GM18861 (cell line): Measurements from ENCODE around the gene SND1.

Source experiments
- ATAC-seq: cut with Tn5 transposase; IDR thresholded peaks from one replicate; pipeline ENCODE4 v1.9.1; 2021; ENCODE audit not compliant: unreplicated experiment

The SND1 gene

DNA sequence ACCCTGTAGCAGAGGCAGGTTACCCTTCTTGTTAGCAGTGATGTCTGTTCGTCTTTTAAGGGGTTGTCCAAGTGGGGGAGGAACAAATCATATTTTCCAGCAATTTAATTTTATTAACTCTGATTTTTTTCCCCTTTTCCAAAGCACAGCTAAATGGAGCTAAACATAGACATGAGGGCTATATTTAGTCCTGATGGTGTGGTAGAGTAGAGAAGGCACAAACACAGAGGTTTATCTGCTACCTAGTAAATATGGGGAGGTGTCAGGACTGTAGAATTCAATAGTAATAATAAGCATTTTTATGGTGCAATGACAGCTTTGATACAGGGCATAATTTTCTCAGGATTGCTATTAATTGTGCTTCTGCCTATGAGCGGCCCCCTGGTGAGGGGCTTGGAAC lies 356.8 kb downstream of the SND1 start:
- no peak for ATAC-seq

GRCh38 chr7:128010391-128011127 lies 358.6 kb downstream of the SND1 start:
- no peak for ATAC-seq

- no peak for ATAC-seq
Measured at GRCh38 chr7:128011131-128011661, 359.2 kb downstream of the SND1 start.

DNA sequence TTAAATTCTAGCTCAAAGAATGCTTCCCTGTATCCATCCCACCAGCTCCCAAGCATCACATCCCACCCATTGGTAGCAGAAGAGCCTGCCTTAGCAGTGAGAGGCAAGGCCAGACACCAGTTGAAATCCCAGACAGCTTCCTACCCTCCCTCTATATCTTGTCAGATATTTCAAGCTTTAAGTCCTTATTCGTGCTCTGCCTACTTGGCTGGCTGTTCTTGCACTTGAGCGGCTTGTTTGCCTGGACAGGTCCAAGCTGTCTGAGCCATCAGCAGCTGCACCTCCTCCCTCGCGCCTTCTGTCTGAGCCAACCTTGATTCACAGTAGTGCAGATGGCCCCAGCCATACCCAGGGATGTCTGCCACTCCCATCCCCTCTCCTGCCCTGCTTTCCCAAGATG lies 362.8 kb downstream of the SND1 start:
- no peak for ATAC-seq

DNA sequence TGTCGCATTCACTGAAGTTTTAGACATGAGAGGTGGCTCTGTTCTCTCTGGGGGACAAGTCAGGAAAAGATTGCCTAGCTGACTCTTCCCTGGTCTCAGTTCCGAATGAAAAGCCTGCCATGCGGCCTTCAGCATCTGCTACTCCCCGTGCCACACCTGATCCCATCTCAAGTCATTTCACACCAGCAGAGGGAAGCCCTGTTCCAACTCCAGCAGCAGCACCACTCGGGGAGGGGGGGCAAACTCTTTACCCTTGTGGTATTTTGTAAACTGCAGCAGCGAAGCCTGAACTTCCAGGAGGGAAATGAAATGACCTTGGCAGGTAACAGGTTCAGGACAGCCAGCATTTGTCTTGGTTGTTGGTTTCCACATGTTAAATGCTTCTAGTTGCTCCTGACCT lies 365.5 kb downstream of the SND1 start:
- no peak for ATAC-seq

DNA sequence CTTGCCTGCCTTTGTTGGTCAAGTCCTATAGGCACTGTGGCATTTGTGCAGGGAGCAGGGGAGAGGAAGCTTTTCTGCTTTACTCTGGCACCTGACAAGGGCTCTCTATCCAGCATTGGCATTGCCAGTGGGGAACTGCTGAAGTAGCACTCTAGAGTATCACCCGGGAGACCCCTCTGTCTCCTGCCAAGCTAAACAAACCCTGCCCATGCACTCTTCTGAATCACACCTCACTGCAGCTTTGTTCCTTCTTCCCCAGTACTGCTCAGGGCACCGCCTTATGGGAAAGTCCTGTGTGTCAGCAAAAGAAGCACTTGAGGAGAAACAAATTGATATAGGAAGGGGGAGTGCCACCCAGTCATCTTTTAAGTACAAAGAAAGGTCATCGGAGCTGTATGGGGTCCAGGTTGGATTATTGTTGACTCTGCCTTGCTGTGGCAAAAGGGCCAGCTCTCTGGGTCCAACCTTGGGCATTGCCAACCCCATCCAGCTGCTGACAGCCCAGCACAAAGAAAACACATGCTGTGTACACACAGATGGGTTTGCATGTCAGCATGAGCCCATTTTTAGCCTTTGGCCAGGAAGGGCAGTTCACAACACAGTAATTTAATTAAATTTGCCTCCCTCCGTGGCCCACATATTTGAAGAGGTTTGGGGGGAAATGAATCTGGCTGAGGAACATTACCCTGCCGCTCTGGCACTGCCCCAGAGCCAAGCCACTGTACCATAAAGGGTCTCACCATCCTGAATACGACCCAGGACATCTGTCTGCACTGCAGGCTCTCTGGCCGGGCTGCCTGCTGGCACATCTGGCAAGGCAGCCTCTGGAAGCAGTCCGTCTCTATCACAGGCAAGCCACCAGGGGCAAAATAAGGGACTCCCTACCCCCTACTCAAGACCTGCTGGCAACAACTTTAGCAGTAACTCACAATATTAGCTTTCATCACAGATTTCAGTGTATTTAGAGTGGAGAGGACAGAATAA lies 366.2 kb downstream of the SND1 start:
- no peak for ATAC-seq

- no peak for ATAC-seq
Measured at GRCh38 chr7:128019288-128019687, 367.3 kb downstream of the SND1 start.

- no peak for ATAC-seq
Measured at GRCh38 chr7:128020159-128020558, 368.2 kb downstream of the SND1 start.

DNA sequence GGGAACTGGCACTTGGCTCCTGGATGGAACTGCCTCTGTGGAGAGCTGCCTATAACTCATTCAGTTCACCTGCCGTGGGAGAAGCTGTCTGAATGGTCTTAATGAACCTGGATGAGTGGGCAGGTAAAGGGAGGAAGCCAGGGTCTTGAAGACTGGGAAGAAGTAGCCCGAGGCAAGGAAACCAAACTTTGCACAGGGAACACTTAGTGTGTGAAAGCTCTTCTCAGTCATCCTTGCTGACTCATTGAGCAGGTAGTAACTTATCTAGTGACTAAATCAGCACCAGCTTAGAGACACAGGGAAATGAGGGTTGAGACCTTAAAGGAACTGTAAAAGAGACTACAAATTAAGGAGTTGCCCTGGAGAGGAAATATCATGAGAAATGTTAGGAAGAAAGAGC lies 369.4 kb downstream of the SND1 start:
- no peak for ATAC-seq

DNA sequence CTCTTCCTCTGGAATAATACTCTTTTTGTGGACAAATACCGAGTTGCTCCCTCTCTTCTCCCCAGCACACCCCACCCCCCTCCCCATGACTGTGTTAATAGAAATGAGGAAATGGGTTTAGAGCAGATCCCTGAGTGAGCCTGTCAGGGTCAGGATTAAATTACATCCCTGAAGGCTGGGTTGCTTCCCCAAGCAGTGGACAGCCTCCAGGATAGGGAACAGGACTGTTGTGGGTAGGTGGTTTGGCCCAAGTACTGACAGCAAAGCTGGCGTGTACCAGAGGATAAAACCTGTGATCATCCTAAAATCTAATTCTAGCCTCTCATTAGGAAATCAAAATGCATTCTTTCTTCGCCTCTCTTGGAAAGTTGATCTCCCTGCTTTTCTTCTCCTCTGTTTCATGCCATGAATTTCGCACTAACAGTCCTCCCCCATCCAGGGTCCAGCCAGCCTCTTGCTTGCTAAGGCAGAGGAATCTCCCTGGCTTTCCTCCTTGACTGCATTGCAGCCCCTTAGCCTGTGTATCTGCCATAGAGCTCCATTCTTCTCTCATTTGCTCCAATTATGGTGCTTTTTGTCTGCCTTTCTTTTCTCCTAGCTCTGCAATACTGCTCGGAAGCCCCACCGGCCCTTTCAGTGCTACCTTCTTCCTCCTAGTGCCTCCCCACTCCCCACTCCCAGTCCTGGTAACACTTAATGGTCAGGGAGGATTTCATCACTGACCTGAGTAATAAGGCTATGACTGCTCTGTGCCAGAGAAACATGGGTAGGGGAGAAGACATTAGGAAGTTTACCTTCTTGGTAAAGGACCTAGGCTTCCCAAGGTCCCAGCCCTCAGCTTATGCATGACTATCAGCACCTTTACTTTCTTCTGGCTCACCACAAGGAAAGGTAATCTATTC lies 370.9 kb downstream of the SND1 start:
- ATAC-seq, result no peak

- ATAC-seq, result no peak
Measured at GRCh38 chr7:128024151-128024550, 372.2 kb downstream of the SND1 start.

DNA sequence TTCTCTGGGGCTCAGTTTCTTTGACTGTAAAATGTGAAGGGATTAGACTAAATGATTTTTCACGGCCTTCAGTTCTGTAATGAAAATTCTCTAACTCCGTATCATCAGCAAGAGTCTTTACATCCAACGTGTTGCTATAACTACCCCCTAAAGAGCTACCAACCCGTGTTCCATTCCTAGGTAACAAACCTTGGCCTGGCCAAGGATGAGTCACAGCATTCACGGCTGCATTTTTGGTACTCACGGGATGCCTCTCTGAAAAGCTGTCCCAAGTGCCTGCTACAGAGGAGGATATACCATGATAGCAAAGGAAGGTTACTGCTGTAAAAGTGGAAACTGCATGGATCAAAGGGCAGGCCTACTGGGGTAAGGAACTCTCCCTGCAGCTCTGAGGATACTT lies 373.4 kb downstream of the SND1 start:
- ATAC-seq, result no peak

DNA sequence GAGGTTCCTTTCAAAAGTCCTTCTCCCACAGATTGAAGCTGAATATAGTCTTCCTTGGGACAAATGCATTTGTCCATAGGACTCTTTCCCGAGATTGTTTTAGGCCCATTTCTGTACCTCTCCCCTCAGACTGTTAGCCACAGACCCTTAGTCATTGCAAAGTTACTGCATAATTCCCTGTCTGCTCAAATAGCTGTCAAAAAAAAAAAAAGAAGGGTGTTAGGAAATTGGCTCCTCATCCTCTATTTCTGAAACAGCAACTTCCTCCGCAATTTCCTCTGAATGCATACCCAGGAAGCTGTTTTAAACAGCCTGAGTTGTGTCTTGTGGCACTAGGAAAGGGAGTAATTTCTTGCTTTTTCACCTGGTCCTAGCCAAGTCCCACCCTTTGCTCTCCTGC lies 373.8 kb downstream of the SND1 start:
- ATAC-seq, result no peak

DNA sequence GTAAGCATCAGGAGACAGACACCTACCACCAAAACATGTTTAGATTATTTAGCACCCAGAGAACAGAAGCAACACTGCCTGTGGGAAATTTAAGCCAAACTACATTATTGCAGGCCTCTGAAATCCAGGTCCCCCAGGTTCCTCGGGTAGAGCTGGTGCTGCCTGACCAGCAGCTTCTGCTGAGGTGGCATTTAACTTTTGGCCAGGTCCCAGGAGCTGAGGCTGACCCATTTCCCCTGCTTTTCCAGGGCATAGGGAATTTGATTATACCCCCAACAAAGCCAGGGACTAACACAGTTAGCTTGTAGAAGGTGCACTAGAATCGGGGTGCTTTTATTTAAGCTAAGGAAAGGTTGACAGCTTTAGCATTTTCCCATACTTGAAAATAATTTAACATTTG lies 374.6 kb downstream of the SND1 start:
- ATAC-seq, result no peak

GRCh38 chr7:128027485-128027980 lies 375.5 kb downstream of the SND1 start:
- no peak for ATAC-seq

GRCh38 chr7:128029405-128029995 lies 377.5 kb downstream of the SND1 start:
- ATAC-seq, result no peak

DNA sequence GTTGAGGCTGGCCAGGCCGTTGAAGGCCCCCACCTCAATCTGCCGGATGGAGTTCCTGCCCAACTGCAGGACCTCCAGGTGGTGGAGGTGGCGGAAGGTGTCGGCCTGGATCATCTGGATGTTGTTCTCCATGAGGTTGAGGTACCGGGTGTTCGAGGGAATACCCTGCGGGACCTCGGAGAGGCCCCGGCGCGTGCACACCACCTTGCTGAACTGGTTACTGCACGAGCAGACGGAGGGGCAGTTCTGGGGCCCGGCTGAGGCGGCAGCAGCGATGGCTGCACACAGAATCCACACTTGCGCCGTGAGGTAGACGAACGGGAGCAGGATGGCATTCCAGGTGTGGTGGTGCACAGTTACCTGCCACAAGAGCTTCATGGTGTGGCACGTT lies 378.3 kb downstream of the SND1 start:
- ATAC-seq, result no peak

- no peak for ATAC-seq
Measured at GRCh38 chr7:128030654-128031611, 378.9 kb downstream of the SND1 start, which contains the start of gene LRRC4. Gene LRRC4 (minus strand): TSS chr7:128031437. CDS start chr7:128030640, 797 bp downstream.
